GM21576 (cell line): ENCODE data around the gene HOXB6.

Source experiments
- ATAC-seq: cut with Tn5 transposase; IDR thresholded peaks from one replicate; pipeline ENCODE4 v1.9.1; 2021; ENCODE audit warnings: mild to moderate bottlenecking, moderate library complexity; ENCODE audit not compliant: unreplicated experiment

Gene HOXB6

DNA sequence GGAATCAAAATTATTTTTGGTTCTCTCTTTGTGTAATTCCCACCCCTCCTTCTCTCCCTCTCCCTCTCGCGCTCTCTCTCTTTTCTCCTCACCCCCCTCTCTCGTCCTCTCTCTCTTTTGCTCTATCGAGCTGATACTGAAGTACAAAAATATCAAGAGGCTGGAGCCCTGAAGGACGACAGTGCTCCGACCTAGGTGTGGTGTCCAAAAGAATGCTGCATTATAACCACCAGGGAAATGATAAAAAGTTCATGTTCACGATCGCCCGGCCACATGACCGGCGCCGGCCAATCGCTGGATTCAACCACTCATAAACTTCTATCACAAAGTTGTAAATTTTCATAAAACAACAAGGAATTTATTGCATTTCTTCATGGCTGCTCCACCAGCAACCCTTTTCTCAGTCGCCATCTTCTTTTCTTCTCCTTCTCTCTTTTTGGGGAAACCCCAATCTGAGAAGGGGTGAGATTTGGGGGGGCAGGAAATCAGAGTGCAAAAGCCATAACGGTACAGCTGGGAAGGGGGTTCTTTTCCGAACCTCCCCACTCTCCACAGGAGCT, at the start of gene HOXB6:
TSS of gene HOXB6 (minus strand) at position 217 of the 560 bp plus-strand sequence. CDS start 6,836 bp downstream, outside the sequence.
- ATAC-seq = no peak

DNA sequence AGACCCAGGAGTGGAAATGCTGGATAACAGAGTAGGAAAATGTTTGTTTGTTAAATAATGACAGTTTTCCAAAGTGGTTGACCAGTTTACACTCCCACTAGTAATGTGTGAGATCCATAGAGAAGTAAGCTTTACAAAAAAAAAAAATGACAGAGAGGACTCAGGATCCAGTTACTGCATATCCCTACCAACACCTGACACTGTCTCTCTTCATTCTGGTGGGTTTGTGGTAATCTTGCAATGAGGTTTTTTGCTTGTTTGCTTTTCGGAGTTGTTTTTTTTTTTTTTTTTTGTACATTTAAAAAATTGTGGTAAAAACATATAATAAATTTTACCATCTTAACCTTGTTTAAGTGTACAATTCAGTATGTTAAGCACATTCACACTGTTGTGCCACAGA, 45.0 kb upstream of the HOXB6 start:
- no peak for ATAC-seq

DNA sequence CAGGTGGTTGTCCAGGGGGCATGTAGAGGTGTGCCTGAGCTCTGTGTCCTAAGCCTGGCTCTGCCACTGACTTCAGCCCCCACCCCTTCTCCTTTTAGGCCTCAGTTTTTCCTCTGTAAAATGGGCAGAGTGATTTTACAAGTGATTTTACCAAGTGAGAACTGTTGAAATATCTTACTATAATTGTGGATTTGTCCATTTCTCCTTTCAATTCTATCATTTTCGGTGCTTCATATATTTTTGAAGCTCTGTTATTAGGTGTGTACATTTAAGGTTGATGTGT, 43.1 kb upstream of the HOXB6 start:
- no peak for ATAC-seq

DNA sequence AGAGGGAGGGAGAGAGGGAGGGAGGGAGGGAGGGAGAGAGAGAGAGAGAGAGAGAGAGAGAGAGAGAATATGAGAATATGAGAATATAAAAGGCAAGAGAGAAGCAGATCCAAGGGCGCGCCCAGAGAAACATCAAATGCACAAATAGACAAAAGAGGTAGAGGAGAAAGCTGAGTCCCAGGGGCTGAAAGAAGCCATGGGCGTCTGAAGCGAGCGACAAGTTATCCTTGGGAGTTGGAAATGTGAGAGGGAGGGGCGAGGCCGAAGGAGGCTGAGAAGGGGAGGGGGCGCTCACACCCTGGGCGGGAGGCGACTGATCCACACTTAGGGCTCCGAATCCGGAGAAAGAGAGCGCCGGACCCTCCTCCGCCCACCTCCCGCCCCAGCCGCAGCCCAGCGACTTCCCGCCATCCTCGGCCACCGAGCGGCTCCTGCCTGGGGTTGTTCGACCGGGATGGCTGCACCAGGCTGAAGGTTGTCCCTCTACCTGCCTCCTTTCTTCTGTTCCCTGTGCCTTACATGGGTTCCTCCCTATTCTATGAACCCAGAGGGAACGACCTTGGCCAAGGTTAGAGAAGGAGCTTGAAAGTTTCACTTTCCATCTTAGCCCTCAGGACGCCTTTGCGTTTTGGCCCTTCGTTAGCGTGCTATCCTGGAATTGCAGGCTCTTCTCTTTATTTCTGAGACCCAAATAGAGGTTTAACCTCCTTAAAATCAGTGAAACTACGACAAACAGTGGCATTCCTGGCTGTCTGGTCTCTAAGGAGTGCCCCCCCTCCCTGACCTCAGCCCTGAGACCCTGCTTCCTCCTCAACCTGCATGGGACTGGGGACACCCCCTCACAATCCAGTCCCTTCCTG, 42.5 kb upstream of the HOXB6 start:
- ATAC-seq = no peak

DNA sequence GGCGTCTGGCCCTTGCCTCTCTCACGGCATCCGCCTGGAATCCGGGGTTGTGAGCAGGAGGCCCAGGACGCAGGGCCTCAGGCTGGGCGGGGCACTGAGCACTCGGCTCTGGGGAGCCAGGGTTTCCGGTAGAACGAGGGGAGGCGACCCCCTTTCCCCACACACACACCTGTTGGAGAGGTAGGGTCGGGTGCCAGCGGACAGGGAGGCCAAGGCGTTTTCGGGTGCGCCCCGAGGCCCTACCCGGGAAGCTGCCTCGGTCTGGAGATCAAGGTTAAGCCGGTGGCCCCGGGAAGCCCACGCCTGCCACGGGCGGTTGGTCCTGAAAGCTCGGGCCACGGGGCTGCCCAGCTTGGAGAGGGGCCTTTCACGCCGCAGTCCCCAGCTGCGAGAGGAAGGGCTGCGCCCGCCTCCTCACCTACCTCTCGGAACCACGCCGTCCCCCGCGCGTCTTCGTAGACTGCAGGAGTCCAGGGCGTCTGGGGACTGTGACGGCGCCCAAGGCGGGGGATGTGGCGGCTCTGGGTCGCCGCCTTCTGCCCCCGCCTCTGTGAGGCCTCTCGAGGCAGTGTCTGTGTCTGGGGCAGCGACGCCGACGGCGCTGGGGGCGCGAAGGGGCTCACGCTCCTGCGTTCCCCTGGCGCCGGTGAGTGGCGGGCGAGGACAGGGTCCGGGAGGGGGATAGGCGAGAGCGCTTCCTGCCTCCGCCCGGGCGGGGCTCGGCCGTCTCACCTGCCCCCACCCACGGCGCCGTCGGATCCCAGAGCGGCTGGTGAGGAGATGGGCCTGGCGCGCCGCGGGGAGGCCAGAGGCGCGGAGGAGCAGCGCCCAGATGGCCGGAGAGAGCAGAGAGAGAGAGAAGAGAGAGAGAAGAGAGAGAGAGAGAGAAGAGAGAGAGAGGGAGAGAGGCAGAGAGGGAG, 41.7 kb upstream of the HOXB6 start:
- ATAC-seq = no peak

DNA sequence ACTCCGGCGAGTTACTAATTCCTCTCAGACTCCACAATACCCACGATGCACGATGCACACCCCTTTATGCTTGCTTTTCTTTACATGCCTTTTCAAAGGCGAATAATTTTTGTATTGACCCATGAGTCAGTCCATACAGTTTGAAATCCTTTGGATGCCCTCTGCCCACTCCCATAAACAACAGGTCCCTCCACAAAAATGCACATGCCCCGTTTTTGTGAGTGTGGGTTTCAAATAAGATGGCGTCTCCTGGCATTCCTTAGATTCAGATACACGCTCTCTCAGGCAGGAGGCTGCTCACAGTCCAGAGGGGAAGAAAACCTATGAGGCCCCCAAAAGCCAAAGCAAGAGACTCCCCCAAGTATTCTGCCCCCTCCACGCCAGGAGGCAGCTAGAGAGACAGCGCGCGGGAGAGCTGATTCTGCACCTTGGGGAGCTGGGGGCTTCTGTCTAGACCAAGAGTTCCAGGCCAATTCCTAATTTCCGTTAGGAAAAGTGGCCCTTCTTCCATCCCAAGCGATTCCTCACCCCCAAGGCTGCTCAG, 40.9 kb upstream of the HOXB6 start:
- no peak for ATAC-seq

DNA sequence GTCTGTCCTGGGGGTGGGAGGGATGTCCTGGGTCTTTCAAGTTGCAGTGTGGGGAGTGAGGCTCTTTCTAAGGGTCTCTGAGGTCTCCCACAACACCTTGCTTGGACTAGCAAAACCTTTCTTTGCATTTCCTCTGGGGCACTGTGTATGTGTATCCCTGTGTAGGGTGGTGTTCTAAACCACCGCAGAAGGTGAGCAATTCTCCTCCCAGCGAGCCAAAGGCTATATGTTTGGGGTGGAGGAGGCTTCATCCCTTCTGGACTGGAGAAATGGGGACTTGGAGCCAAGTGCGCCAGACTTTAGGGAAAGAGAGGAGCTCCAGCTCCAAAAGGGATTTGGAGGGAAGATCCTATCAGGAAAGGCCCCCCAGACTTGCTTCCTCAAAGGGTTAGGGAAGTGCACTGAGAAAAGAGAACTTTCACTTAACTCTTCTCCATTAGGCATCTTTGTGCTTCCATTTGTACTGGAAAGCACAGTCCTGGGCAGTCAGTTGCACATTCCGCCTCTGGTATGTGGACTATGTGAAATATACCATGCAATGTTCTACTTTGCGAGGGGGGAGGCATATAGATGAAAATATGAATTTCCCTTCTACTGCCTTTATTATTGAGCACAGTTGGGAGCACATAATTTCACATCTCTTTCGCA, 40.2 kb upstream of the HOXB6 start:
- no peak for ATAC-seq

DNA sequence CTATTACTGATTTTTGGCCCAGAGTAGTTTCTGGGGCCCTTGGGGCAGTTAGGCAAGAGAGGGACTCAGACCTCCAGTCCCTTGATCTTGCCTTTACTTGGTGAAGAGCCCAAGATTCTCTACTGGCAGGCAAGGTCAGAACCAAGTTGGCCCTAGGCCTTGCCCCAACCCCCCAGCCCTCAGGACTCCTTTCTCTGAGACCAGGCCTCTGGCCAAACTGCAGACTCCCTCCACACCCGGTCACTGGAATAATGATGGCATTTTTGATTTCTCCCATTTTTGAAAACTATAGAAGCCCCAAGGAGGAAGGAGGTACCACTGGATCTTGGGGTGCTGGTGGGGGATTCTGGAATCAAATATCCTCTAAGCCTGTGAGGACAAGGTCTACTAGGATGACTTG, 39.4 kb upstream of the HOXB6 start:
- ATAC-seq = no peak

DNA sequence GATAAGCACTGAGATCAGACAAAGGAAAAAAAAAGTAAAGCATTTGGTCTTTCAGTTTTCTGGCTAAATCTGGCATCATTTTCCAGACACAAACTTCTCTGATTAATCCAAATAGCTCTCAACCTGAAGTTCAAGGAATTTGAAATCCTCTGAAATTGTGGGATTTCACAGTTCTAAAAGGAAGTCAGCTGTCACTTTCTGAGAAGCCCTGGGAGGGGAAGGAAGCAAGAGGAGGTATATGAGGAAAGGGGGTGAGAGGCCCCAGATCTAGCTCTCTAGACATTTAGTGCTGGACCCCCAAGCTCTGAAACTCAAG, 38.9 kb upstream of the HOXB6 start:
- no peak for ATAC-seq

DNA sequence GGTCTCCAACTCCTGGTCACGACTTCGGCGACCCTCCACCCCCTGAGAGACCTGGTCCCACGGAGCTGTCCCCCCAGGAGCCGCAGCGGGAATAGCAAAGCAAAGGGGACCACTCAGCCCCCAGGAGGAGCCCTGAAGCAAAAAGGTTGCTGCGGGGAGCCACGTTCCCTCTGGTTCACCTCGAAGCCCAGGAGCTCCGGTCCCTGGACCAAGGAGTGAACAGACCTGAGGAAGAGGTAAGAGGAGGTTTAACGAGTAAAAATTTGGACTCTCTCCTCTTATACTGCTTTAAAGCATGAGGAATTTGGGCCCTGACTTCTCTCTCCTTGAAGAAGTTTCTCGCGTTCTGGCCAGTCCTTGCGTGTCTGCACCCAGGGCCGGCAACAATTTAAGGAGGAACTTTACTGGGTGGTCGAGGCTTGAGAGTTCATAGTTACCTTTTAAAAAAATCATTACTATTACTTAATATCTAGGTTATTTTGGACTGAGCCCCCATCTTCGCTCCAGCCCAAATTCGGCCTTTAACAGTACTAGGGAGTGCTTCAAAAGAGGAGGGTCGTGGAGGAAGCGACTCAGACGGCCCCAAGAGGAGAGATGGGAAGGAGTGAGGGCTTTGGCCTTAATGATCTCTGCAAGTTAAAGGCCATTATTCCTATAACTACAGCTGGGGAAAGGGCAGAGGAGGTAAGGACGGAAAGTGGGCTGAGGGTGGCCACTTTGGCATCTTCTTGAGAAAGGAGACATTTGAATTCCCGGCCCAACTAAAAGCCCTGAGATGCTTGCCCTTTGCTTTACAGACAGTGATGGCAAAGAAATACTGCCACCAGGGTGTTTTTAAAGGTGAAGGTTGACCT, 38.3 kb upstream of the HOXB6 start:
- ATAC-seq = no peak

DNA sequence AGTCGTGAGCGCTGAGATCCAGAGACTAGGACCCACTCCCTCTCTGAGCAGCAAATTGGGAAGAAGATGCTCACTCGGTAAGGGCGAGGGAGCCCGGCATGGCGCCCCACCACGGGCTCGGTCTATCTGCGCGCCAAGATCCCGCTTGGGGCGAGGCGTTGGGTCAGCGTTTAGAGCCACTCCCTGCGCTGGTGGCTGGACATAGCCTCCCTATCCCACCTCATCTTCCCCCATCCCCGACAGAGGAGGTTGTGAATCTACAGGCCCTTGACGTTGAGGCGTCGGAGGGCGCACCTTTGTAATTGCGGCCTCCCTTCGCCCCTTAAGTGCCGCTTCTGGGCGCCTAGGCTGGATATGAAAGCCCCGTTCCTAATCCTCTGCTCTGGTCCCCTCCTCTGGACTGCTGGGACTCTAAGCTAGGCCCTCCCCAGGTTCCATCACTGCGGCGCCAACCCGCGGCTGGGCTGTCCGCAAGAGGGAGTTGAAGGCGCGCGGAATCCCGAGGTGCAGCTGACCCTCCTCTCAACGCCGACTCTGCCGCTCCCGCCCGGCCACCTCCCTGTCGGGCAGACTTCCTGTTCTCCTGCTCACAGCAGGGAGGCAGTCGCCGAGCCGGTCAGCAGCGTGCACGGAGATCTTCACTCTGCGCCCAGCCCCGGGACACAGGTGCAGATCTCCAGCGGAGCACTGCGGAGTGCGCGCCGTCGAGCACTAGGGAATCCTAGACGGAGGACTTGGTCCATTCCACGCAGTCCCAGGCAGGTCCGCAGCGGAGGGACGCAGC, 37.5 kb upstream of the HOXB6 start:
- no peak for ATAC-seq

DNA sequence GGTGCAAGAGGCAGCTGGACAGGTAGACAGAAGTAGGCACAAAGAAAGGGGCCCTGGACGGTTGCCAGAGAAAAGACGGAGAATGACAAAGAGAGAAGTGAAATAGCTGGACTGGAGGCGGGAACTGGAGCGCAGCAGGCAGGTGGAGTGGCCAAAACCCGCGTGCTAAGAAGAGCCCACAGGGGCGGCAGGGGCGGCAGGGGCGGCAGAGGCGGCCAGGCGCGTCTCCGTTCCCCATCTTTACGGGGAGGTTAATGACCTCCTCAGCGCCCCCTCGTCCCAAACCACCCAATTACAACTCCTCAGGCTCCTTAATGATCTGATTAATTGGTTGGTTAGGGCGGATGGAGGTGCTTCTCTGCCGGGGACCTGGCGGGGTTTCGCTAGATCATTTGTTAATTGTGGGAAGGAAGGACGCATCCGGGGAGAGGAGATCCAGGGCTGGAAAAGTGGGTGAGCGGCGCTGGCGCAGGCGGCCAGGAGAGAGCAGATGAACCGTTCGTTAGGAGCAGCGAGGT, 36.8 kb upstream of the HOXB6 start:
- no peak for ATAC-seq

DNA sequence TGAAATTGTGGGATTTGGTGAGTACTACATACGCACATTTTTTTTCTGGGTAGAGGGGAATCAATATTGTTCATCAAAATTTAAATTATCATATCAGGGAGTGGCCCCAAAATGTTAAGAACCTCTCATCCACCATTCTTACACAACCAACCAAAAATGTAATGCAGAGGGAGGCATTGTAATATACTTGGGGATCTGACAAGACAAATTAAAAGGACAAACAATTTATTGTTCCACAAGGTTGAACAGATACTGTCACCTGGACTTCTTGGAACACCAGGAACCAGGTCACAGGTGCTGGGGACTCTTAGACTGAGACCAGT, 36.0 kb upstream of the HOXB6 start:
- no peak for ATAC-seq

DNA sequence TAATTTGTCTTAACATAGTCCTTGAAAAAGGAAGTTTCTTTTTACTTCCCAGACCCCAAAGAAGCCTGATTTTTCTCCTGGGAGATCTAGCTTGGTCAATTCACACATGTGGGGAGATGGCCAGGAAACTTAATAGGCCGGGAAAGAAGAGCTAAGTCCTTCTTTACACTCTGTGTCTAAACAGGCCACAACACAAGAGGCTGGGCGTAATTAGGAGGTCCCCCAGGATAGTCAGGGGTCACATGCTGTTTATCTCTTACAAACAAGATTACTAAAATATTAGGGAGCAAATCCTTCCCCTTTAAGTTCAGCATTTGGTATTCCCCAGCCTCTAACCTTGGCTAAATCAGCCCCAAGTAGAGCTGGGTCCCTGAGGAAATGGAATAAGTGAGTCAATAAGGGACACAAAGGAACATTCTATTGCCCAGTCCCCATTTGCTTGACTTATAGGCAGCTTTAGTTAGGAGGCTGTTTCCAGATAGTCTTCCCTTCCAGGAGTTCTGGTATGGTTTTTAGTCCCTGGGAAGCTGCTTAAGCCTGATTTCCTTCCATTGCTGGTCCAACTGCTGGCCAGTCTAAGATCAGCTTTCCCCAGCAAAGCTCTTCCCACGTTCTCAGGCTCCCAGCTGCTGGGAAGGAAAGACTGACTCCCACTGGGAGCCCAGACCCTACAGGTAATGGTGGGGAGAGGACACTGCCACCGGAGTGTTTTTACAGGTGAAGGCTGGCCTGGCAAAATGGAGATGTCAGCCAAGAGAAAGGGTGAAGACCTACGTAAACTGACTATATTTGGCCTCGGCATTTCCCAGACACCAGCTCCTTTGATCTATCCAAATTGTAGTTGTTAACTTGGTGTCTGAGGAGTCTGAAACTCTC, 35.4 kb upstream of the HOXB6 start:
- no peak for ATAC-seq

DNA sequence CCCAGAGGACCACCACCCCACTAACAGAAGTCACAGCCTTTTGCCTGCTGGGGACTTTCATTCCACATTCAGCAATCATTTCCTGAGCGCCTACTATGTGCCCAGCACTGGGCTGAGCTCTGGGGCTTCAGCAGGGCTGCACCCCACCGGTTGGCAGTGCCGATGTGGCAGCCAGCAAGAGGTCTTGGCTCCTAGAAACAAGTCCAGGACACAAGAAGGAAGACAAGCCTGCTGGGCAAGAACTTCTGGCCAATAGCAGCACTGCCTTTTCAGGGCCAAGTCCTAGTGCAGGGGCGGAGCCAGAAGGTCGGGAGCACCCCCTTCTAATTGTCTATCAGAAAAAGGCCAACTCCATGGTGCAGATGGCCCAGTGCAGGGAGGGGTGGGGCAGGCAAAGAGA, 34.4 kb upstream of the HOXB6 start:
- ATAC-seq = no peak

DNA sequence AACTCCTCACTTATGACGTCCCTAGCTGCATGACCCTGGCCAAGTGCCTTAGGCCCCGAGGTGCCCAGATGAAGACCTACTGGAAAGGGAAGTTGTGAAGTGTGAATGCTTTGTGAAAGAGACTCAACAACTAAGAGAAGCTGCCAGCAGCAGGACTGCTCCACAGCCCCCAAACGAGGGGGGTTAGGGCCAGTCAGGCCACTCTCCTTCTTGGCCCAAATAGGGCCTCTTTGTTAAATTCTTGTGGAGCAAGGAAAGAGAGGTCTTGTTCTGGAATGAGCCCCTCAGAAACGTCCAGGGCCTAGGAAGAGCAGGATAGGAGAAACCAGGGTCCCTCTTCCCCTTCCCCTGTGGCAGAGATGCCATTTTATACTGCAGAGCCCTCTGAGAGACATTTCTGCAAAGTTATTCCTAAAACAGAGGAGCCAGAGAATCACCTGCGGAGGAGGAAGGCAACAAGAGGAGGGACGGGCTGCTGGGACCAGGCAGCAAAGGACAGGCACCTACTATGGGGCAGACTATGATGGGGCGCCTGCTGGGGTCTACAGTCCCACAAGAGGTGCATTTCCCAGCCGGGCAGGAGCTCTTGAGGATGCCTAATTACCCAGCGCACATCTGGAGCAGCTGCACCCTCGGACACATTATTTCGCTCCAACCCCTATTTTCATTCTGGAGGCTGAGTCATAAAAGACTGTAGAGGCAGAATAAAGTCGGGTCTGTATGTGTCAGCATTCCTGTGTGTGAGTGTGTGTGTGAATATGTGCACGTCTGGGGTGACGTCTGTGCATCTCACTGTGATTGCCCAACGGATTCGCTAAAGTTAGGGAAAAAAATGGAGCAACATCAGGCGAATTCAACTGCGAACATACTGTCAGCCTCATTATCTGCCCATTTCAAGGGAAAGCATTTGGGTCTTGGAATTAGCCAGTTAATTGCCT, 32.8 kb upstream of the HOXB6 start:
- ATAC-seq = no peak
